GM21717 (cell line): ENCODE data around the gene UGT2B17.
"Not testable (repeated sequence)": the region's sequence is repeated elsewhere in the genome, so short reads cannot be mapped to it uniquely, and the experiment has no call there.

Source experiments
- ATAC-seq: cut with Tn5 transposase; IDR thresholded peaks from one replicate; pipeline ENCODE4 v1.9.1; 2021; ENCODE audit warnings: mild to moderate bottlenecking, moderate library complexity; ENCODE audit not compliant: unreplicated experiment

Gene UGT2B17

GRCh38 chr4:68569466-68570121, 6.5 kb downstream of the UGT2B17 start:
- ATAC-seq: peak; percentile 57

- not testable (repeated sequence) for ATAC-seq
These were observed 7.1 kb downstream of the UGT2B17 start for GRCh38 chr4:68569036-68569435.

GRCh38 chr4:68568535-68568934, 7.6 kb downstream of the UGT2B17 start:
- not testable (repeated sequence) for ATAC-seq

- ATAC-seq: not testable (repeated sequence)
These were observed 9.8 kb downstream of the UGT2B17 start for GRCh38 chr4:68566364-68566763.

GRCh38 chr4:68565082-68565481, 11.0 kb downstream of the UGT2B17 start:
- not testable (repeated sequence) for ATAC-seq

GRCh38 chr4:68560364-68561070, 15.6 kb downstream of the UGT2B17 start:
- not testable (repeated sequence) for ATAC-seq

- peak; percentile 73 for ATAC-seq
These were observed 22.3 kb downstream of the UGT2B17 start for GRCh38 chr4:68553830-68554229.

GRCh38 chr4:68552818-68553811, 23.0 kb downstream of the UGT2B17 start:
- peak; percentile 40 for ATAC-seq

GRCh38 chr4:68542742-68543141, 33.4 kb downstream of the UGT2B17 start:
- not testable (repeated sequence) for ATAC-seq

GRCh38 chr4:68536375-68536774, 39.7 kb downstream of the UGT2B17 start:
- ATAC-seq: no peak

GRCh38 chr4:68535974-68536373, 40.1 kb downstream of the UGT2B17 start:
- ATAC-seq: no peak

GRCh38 chr4:68522232-68522631, 53.9 kb downstream of the UGT2B17 start:
- ATAC-seq: not testable (repeated sequence)

GRCh38 chr4:68520985-68521384, 55.1 kb downstream of the UGT2B17 start:
- no peak for ATAC-seq

- ATAC-seq: no peak
These were observed 57.2 kb downstream of the UGT2B17 start for GRCh38 chr4:68518889-68519288.

GRCh38 chr4:68505452-68505851, 70.7 kb downstream of the UGT2B17 start:
- ATAC-seq: not testable (repeated sequence)

- ATAC-seq: not testable (repeated sequence)
These were observed 71.3 kb downstream of the UGT2B17 start for GRCh38 chr4:68504836-68505235.

- ATAC-seq: not testable (repeated sequence)
These were observed 72.7 kb downstream of the UGT2B17 start for GRCh38 chr4:68503462-68503861.

- no peak for ATAC-seq
These were observed 77.1 kb downstream of the UGT2B17 start for GRCh38 chr4:68499021-68499420.

- ATAC-seq: peak; percentile 94
These were observed 77.6 kb downstream of the UGT2B17 start for GRCh38 chr4:68498413-68499007.

GRCh38 chr4:68494688-68495087, 81.4 kb downstream of the UGT2B17 start:
- peak; percentile 49 for ATAC-seq
